B cell (primary cell): ENCODE measurements around the gene SOWAHC. TPM values are rescaled to one million over a fixed set of nuclear protein-coding genes. Genes with fewer than 3 reads are reported as not detected.

Source experiments
- ATAC-seq: fragments of 200-7000 bp; cut with Tn5 transposase; one replicate; pipeline ENCODE4 v1.10.0; 2021; ENCODE audit warnings: low read depth, mild to moderate bottlenecking, moderate number of reproducible peaks, moderate library complexity
- CTCF ChIA-PET: fragments of 350-600 bp; sonication (Branson Sonifier 250); formaldehyde crosslinking; loops from one replicate; lab custom pipeline; 2021; ENCODE audit warnings: antibody characterized with exemption, inconsistent platforms; lab: Charles Lee
- POLR2A ChIA-PET: fragments of 350-600 bp; sonication (Branson Sonifier 250); formaldehyde crosslinking; loops from one replicate; lab custom pipeline; 2021; ENCODE audit warnings: antibody characterized with exemption; lab: Charles Lee
- DNase-seq: peaks from one replicate; pipeline ENCODE4 v3.0.0; 2013
- H2AFZ ChIP-seq: 2 replicates; pipeline ENCODE4 v1.6.1; 2012; ENCODE audit warnings: mild to moderate bottlenecking, low read depth, low read length; ENCODE audit not compliant: insufficient read depth, poor library complexity, severe bottlenecking
- H3K27ac ChIP-seq, 2 donors: 1 replicate in 1 of 2; 2 replicates in 1 of 2; pipeline ENCODE4 v1.5.1; 2012 to 2013; ENCODE audit warnings: low read length in 2 of 2, mild to moderate bottlenecking in 2 of 2, moderate library complexity in 1 of 2
- H3K27me3 ChIP-seq, 4 experiments: fragments of 200-600 bp in 1 of 4; sonication (generic) in 1 of 4; replicated peaks in 1 of 4; 1 replicate in 2 of 4; 2 replicates in 2 of 4; pipeline versions ENCODE4 v1.6.1 to v1.7.0; 2013 to 2016; ENCODE audit warnings: low read length in 3 of 4, mild to moderate bottlenecking in 2 of 4, mixed read lengths in 1 of 4, moderate library complexity in 1 of 4; ENCODE audit not compliant: insufficient read depth in 4 of 4, control insufficient read depth in 3 of 4; ENCODE audit errors: control extremely low read depth in 1 of 4
- H3K36me3 ChIP-seq, 2 experiments: replicated peaks in 1 of 2; 1 replicate in 1 of 2; 2 replicates in 1 of 2; pipeline versions ENCODE4 v1.6.1 to v1.7.1; 2013; ENCODE audit warnings: low read length in 1 of 2; ENCODE audit not compliant: insufficient read depth in 2 of 2, control insufficient read depth in 1 of 2; ENCODE audit errors: control extremely low read depth in 1 of 2, extremely low read depth in 1 of 2
- H3K4me1 ChIP-seq, 2 donors: fragments of 200-600 bp in 1 of 2; sonication (generic) in 1 of 2; 1 replicate in 1 of 2; 2 replicates in 1 of 2; pipeline versions ENCODE4 v1.5.1 to v1.6.1; 2013 to 2017; ENCODE audit warnings: low read length in 2 of 2; ENCODE audit not compliant: control insufficient read depth in 2 of 2, insufficient read depth in 2 of 2
- H3K4me2 ChIP-seq: replicated peaks from 2 replicates; pipeline ENCODE3; 2012; ENCODE audit warnings: mild to moderate bottlenecking, low read depth, low read length; ENCODE audit not compliant: poor library complexity, severe bottlenecking
- H3K4me3 ChIP-seq, 5 experiments: fragments of 200-600 bp in 1 of 5; sonication (generic) in 1 of 5; 1 replicate in 3 of 5; 2 replicates in 2 of 5; pipeline versions ENCODE4 v1.5.1 to v1.7.0; 2011 to 2016; ENCODE audit warnings: low read length in 4 of 5, mild to moderate bottlenecking in 4 of 5, low read depth in 2 of 5, control low read depth in 1 of 5, moderate library complexity in 1 of 5; ENCODE audit not compliant: insufficient read depth in 1 of 5; ENCODE audit errors: control extremely low read depth in 1 of 5, extremely low read depth in 1 of 5
- H3K79me2 ChIP-seq: fragments of 200-600 bp; sonication (generic); one replicate; pipeline ENCODE4 v1.6.0; 2016; ENCODE audit warnings: low read length; ENCODE audit not compliant: control insufficient read depth, insufficient read depth
- H3K9ac ChIP-seq: fragments of 200-600 bp; sonication (generic); 2 replicates; pipeline ENCODE4 v1.6.1; 2017; ENCODE audit warnings: mild to moderate bottlenecking, low read length, moderate library complexity
- H3K9me3 ChIP-seq, 3 donors: one replicate each; pipeline versions ENCODE4 v1.6.1 to v1.7.1; 2013; ENCODE audit warnings: low read length in 2 of 3; ENCODE audit not compliant: control insufficient read depth in 2 of 3, insufficient read depth in 1 of 3; ENCODE audit errors: control extremely low read depth in 1 of 3
- H4K20me1 ChIP-seq: 2 replicates; pipeline ENCODE4 v1.6.0; 2012; ENCODE audit warnings: mild to moderate bottlenecking, low read length; ENCODE audit not compliant: insufficient read depth, control insufficient read depth, poor library complexity, severe bottlenecking
- H3K27ac Mint-ChIP-seq: one replicate; pipeline ENCODE4 v1.8.0; 2021; ENCODE audit warnings: mixed read lengths
- H3K27me3 Mint-ChIP-seq: one replicate; pipeline ENCODE4 v1.8.0; 2021; ENCODE audit warnings: mixed read lengths
- H3K4me1 Mint-ChIP-seq: one replicate; pipeline ENCODE4 v1.8.0; 2021; ENCODE audit warnings: mixed read lengths
- H3K4me3 Mint-ChIP-seq: one replicate; pipeline ENCODE4 v1.8.0; 2021; ENCODE audit warnings: mixed read lengths
- H3K9me3 Mint-ChIP-seq: one replicate; pipeline ENCODE4 v1.8.0; 2022; ENCODE audit warnings: mixed read lengths; ENCODE audit not compliant: insufficient read depth
- CTCF ChIP-seq: fragments of 200-600 bp; IDR thresholded peaks from one replicate; pipeline ENCODE4 v1.8.0; 2022; ENCODE audit warnings: antibody characterized with exemption, mild to moderate bottlenecking
- EZH2 ChIP-seq: IDR thresholded peaks from 2 replicates; pipeline ENCODE4 v1.6.1; 2012; ENCODE audit warnings: borderline replicate concordance, low read depth, mild to moderate bottlenecking, moderate library complexity, low read length; ENCODE audit not compliant: insufficient read depth, poor library complexity, severe bottlenecking
- WGBS: methylation state at CpG from one replicate; pipeline ENCODE4 v1.1.5; 2013; ENCODE audit warnings: missing lambda C conversion rate; ENCODE audit not compliant: insufficient coverage; 5-methylcytosine and 5-hydroxymethylcytosine counted together
- intact Hi-C: fragments of 100-400 bp; cut with micrococcal nuclease; formaldehyde crosslinking; loops from one replicate; pipeline ENCODE4 v1.10.0; 2022
- polyA plus RNA-seq: library from polyadenylated mRNA; depleted of rRNA; stranded (reverse); fragments of >200 nt; gene quantifications from 2 replicates; pipeline ENCODE4 v1.2.3, GENCODE V29; 2012
- total RNA-seq, 2 donors: library from RNA; stranded (reverse); fragments of 120-200 nt in 1 of 2; gene quantifications; 1 replicate in 1 of 2; 2 replicates in 1 of 2; pipeline versions ENCODE4 v1.2.3 to v1.2.4, GENCODE V29; 2013 to 2022

The SOWAHC gene
- total and polyA plus RNA-seq, 2 donors (not counting 1 experiment from before 2014, with no cell fraction given), result 0.05 to 0.28 TPM

GRCh38 chr2:109654326-109655050 lies 40.3 kb downstream of the SOWAHC start:
- H4K20me1 ChIP-seq, result no peaks in the 10 kb centered on the region
- intact Hi-C loops, result no loop called here
- no peaks in the 10 kb centered on the region for H3K4me1 ChIP-seq
- no peak overlapping the region for H3K4me3 ChIP-seq
- WGBS, result no CpG with 5 or more reads among the region's 8 CpGs
- DNase-seq (no peak), ATAC-seq (no peak)
- no peak overlapping the region for H2AFZ ChIP-seq
- Mint-ChIP-seq H3K9me3 (no peaks in the 10 kb centered on the region), H3K4me1 (no peaks in the 10 kb centered on the region), H3K27ac (no peak overlapping the region), H3K4me3 (no peak overlapping the region), H3K27me3 (peaks cover 10% of the 10 kb centered on the region)
- H3K27ac ChIP-seq, result no peak overlapping the region
- no peak overlapping the region for H3K4me2 ChIP-seq
- POLR2A ChIA-PET, result no interaction called here
- H3K9ac ChIP-seq, result no peak overlapping the region
- H3K27me3 ChIP-seq, result no peaks in the 10 kb centered on the region
- no peaks in the 10 kb centered on the region for H3K79me2 ChIP-seq
- H3K36me3 ChIP-seq, result no peaks in the 10 kb centered on the region
- TF ChIP-seq CTCF (no peak), EZH2 (no peak)
- H3K9me3 ChIP-seq, result no peaks in the 10 kb centered on the region
- CTCF ChIA-PET, result no interaction called here

- H3K4me3 Mint-ChIP-seq, result no peak overlapping the region
- DNase-seq, result no peak
- no peaks in the 10 kb centered on the region for H3K4me1 ChIP-seq
- no peak for ATAC-seq
- ChIA-PET POLR2A (no interaction called here), CTCF (no interaction called here)
- TF ChIP-seq EZH2 (no peak), CTCF (no peak)
- no peaks in the 10 kb centered on the region for H3K9me3 ChIP-seq
- no peak overlapping the region for H3K27ac Mint-ChIP-seq
- no peak overlapping the region for H3K4me2 ChIP-seq
- WGBS, result 93% methylated on average over 3 of the region's 3 CpGs
- no peak overlapping the region for H3K27ac ChIP-seq
- H3K4me3 ChIP-seq, result no peak overlapping the region
- peaks cover 7% of the 10 kb centered on the region for H3K27me3 Mint-ChIP-seq
- no peak overlapping the region for H2AFZ ChIP-seq
- no peaks in the 10 kb centered on the region for H3K27me3 ChIP-seq
- no peaks in the 10 kb centered on the region for H3K79me2 ChIP-seq
- no peaks in the 10 kb centered on the region for H3K4me1 Mint-ChIP-seq
- no peaks in the 10 kb centered on the region for H4K20me1 ChIP-seq
- no peak overlapping the region for H3K9ac ChIP-seq
- no peaks in the 10 kb centered on the region for H3K36me3 ChIP-seq
- no peaks in the 10 kb centered on the region for H3K9me3 Mint-ChIP-seq
- intact Hi-C loops, result no loop called here
Observed at GRCh38 chr2:109655287-109655686, 41.1 kb downstream of the SOWAHC start.
